OCI-LY3 (cell line): ENCODE measurements around the gene ZYX.
"Not testable (repeated sequence)": the region's sequence is repeated elsewhere in the genome, so short reads cannot be mapped to it uniquely, and the experiment has no call there.

Experiments
- H2AFZ ChIP-seq: fragments of 200-600, 300-600 bp; shearing (Covaris generic); 2 replicates; pipeline ENCODE4 v1.6.0; 2014; ENCODE audit warnings: antibody characterized with exemption, low read depth, low read length
- H3K27ac ChIP-seq: fragments of 200-600, 300-600 bp; sonication (generic); 2 replicates; pipeline ENCODE4 v1.5.1; 2014; ENCODE audit warnings: mild to moderate bottlenecking, low read length, moderate library complexity, mixed read lengths
- H3K27me3 ChIP-seq: fragments of 200-600, 300-600 bp; sonication (generic); 2 replicates; pipeline ENCODE4 v1.6.1; 2014; ENCODE audit warnings: low read depth, low read length, mixed read lengths
- H3K36me3 ChIP-seq: fragments of 200-600, 300-600 bp; sonication (generic); replicated peaks from 2 replicates; pipeline ENCODE3; 2014; ENCODE audit warnings: low read depth, low read length, mixed read lengths
- H3K4me1 ChIP-seq: fragments of 300-600, 200-600 bp; sonication (generic); 2 replicates; pipeline ENCODE4 v1.6.1; 2014; ENCODE audit warnings: low read length, mixed read lengths
- H3K4me2 ChIP-seq: fragments of 200-600, 300-600 bp; sonication (generic); 2 replicates; pipeline ENCODE4 v1.6.1; 2014; ENCODE audit warnings: low read length, mixed read lengths
- H3K4me3 ChIP-seq: fragments of 300-600, 200-600 bp; sonication (generic); 2 replicates; pipeline ENCODE4 v1.5.1; 2014; ENCODE audit warnings: antibody characterized with exemption, mild to moderate bottlenecking, low read length, moderate library complexity
- H3K79me2 ChIP-seq: fragments of 300-600, 200-600 bp; shearing (Covaris generic); 2 replicates; pipeline ENCODE4 v1.6.1; 2014; ENCODE audit warnings: mild to moderate bottlenecking, low read length, mixed read lengths
- H3K9ac ChIP-seq: fragments of 300-600, 200-600 bp; shearing (Covaris generic); 2 replicates; pipeline ENCODE4 v1.6.0; 2014; ENCODE audit warnings: mild to moderate bottlenecking, low read length, moderate library complexity
- H3K9me3 ChIP-seq: fragments of 200-600, 300-600 bp; shearing (Covaris generic); 2 replicates; pipeline ENCODE4 v1.6.1; 2014; ENCODE audit warnings: low read length, mixed read lengths; ENCODE audit not compliant: insufficient read depth
- H4K20me1 ChIP-seq: fragments of 200-600, 300-600 bp; sonication (generic); 2 replicates; pipeline ENCODE4 v1.6.1; 2016; ENCODE audit warnings: low read length, mixed read lengths; ENCODE audit not compliant: insufficient read depth
- CTCF ChIP-seq: fragments of 200-600, 300-600 bp; sonication (generic); IDR thresholded peaks from 2 replicates; pipeline ENCODE4 v1.5.1; 2014; ENCODE audit warnings: antibody characterized with exemption, low read length, low read depth
- EZH2phosphoT487 ChIP-seq: fragments of 200-600 bp; shearing (Covaris generic); IDR thresholded peaks from 2 replicates; pipeline ENCODE4 v1.6.1; 2018; ENCODE audit warnings: antibody characterized with exemption, mixed run types, low read depth

The ZYX gene

GRCh38 chr7:143410521-143411004 is 29.4 kb downstream of the ZYX start:
- peak overlapping the region; percentile 49; the same call in 1 of the 2 replicates for H2AFZ ChIP-seq
- H3K36me3 ChIP-seq, result no peaks in the 10 kb centered on the region
- peaks cover 53% of the 10 kb centered on the region for H3K27me3 ChIP-seq
- peak overlapping the region; percentile 56 for H3K4me3 ChIP-seq
- no peaks in the 10 kb centered on the region for H4K20me1 ChIP-seq
- H3K9ac ChIP-seq, result no peak overlapping the region
- H3K27ac ChIP-seq, result no peak overlapping the region
- H3K4me1 ChIP-seq, result peaks cover 27% of the 10 kb centered on the region
- TF ChIP-seq CTCF (no peak), EZH2phosphoT487 (no peak)
- no peaks in the 10 kb centered on the region for H3K9me3 ChIP-seq
- peak overlapping the region; percentile 90 for H3K4me2 ChIP-seq
- no peaks in the 10 kb centered on the region for H3K79me2 ChIP-seq

- Histone ChIP-seq H3K9ac (no peak overlapping the region), H3K4me2 (no peak overlapping the region), H3K4me1 (peaks cover 27% of the 10 kb centered on the region), H3K27ac (no peak overlapping the region), H3K4me3 (no peak overlapping the region), H3K9me3 (no peaks in the 10 kb centered on the region), H3K36me3 (no peaks in the 10 kb centered on the region), H3K27me3 (peaks cover 46% of the 10 kb centered on the region), H4K20me1 (no peaks in the 10 kb centered on the region), H2AFZ (no peak overlapping the region), H3K79me2 (no peaks in the 10 kb centered on the region)
- TF ChIP-seq CTCF (no peak), EZH2phosphoT487 (no peak)
These were observed 31.0 kb downstream of the ZYX start for GRCh38 chr7:143411976-143412708.

GRCh38 chr7:143413123-143413522 is 32.0 kb downstream of the ZYX start:
- H2AFZ ChIP-seq, result no peak overlapping the region
- no peak overlapping the region for H3K4me3 ChIP-seq
- no peak overlapping the region for H3K4me2 ChIP-seq
- H3K9ac ChIP-seq, result no peak overlapping the region
- H4K20me1 ChIP-seq, result no peaks in the 10 kb centered on the region
- no peaks in the 10 kb centered on the region for H3K36me3 ChIP-seq
- H3K9me3 ChIP-seq, result no peaks in the 10 kb centered on the region
- TF ChIP-seq CTCF (no peak), EZH2phosphoT487 (no peak)
- peaks cover 36% of the 10 kb centered on the region for H3K27me3 ChIP-seq
- peaks cover 27% of the 10 kb centered on the region for H3K4me1 ChIP-seq
- H3K79me2 ChIP-seq, result no peaks in the 10 kb centered on the region
- H3K27ac ChIP-seq, result no peak overlapping the region

- H3K79me2 ChIP-seq, H2AFZ ChIP-seq, H3K27ac ChIP-seq, H3K36me3 ChIP-seq, H3K9ac ChIP-seq, H3K4me3 ChIP-seq, H3K9me3 ChIP-seq, H4K20me1 ChIP-seq, H3K4me2 ChIP-seq: not testable (repeated sequence)
- H3K4me1 ChIP-seq, result peaks cover 13% of the 10 kb centered on the region
- peaks cover 44% of the 10 kb centered on the region for H3K27me3 ChIP-seq
These were observed 34.1 kb downstream of the ZYX start for GRCh38 chr7:143415209-143415608.
